Measurements from ENCODE around the gene NSF. TPM values are rescaled to one million over a fixed set of nuclear protein-coding genes. Genes with fewer than 3 reads are reported as not detected.
"Not testable (repeated sequence)": the region's sequence is repeated elsewhere in the genome, so short reads cannot be mapped to it uniquely, and the experiment has no call there.

NSF gene
- polyA plus RNA-seq, 2 of the 4 experiments (the other 2 are of a cell fraction) = 30.1 to 63.1 TPM

GRCh38 chr17:46591332-46591731 is 863 bp downstream of the NSF start:
- H3K4me2 ChIP-seq; H3K4me3 ChIP-seq; H3K9me3 ChIP-seq; POLR2A ChIA-PET; H3K27ac ChIP-seq; H3K4me1 ChIP-seq; CTCF ChIA-PET; FAIRE-seq; DNase-seq (ENCODE audit: low read depth in 1 of 2, low spot score in 1 of 2): not testable (repeated sequence)
- no CpG with 5 or more reads among the region's 7 CpGs for WGBS (ENCODE audit: missing lambda C conversion rate)
- peak; percentile 83 to 89 for ATAC-seq

- FAIRE-seq; CTCF ChIA-PET; ATAC-seq; DNase-seq (ENCODE audit: low read depth in 1 of 2, low spot score in 1 of 2); POLR2A ChIA-PET; H3K4me2 ChIP-seq; H3K27ac ChIP-seq; H3K4me1 ChIP-seq; H3K9me3 ChIP-seq; H3K4me3 ChIP-seq: not testable (repeated sequence)
- WGBS (ENCODE audit: missing lambda C conversion rate) = 66% methylated on average over 3 of the region's 3 CpGs
These were observed 8.0 kb downstream of the NSF start for GRCh38 chr17:46598344-46598931.

GRCh38 chr17:46600767-46601166 is 10.3 kb downstream of the NSF start:
- H3K27ac ChIP-seq; ATAC-seq; H3K4me2 ChIP-seq; DNase-seq (ENCODE audit: low read depth in 1 of 2, low spot score in 1 of 2); CTCF ChIA-PET; H3K9me3 ChIP-seq; POLR2A ChIA-PET; H3K4me1 ChIP-seq; H3K4me3 ChIP-seq: not testable (repeated sequence)
- no CpG with 5 or more reads among the region's 3 CpGs for WGBS (ENCODE audit: missing lambda C conversion rate)
- FAIRE-seq = peak; percentile 13

GRCh38 chr17:46603125-46603524 is 12.7 kb downstream of the NSF start:
- H3K4me3 ChIP-seq; CTCF ChIA-PET; DNase-seq (ENCODE audit: low read depth in 1 of 2, low spot score in 1 of 2); H3K27ac ChIP-seq; H3K9me3 ChIP-seq; ATAC-seq; H3K4me1 ChIP-seq; POLR2A ChIA-PET; H3K4me2 ChIP-seq; FAIRE-seq: not testable (repeated sequence)

- POLR2A ChIA-PET; H3K4me2 ChIP-seq; H3K27ac ChIP-seq; ATAC-seq; DNase-seq (ENCODE audit: low read depth in 1 of 2, low spot score in 1 of 2); FAIRE-seq; H3K4me1 ChIP-seq; CTCF ChIA-PET; H3K4me3 ChIP-seq; H3K9me3 ChIP-seq: not testable (repeated sequence)
- 100% methylated on average over 1 of the region's 2 CpGs for WGBS (ENCODE audit: missing lambda C conversion rate)
These were observed 20.8 kb downstream of the NSF start for GRCh38 chr17:46611304-46611703.

- H3K4me2 ChIP-seq; CTCF ChIA-PET; POLR2A ChIA-PET; H3K4me3 ChIP-seq; ATAC-seq; H3K4me1 ChIP-seq; H3K27ac ChIP-seq; H3K9me3 ChIP-seq; FAIRE-seq; DNase-seq (ENCODE audit: low read depth in 1 of 2, low spot score in 1 of 2): not testable (repeated sequence)
- no CpG with 5 or more reads among the region's 1 CpG for WGBS (ENCODE audit: missing lambda C conversion rate)
These were observed 23.4 kb downstream of the NSF start for GRCh38 chr17:46613876-46614275.

GRCh38 chr17:46617121-46617520 is 26.7 kb downstream of the NSF start:
- H3K4me3 ChIP-seq; H3K27ac ChIP-seq; H3K9me3 ChIP-seq; CTCF ChIA-PET; POLR2A ChIA-PET; H3K4me1 ChIP-seq; DNase-seq (ENCODE audit: low read depth in 1 of 2, low spot score in 1 of 2); FAIRE-seq; H3K4me2 ChIP-seq; ATAC-seq: not testable (repeated sequence)
- WGBS (ENCODE audit: missing lambda C conversion rate) = no CpG with 5 or more reads among the region's 3 CpGs

- not testable (repeated sequence) for ATAC-seq
- WGBS (ENCODE audit: missing lambda C conversion rate) = no CpG with 5 or more reads among the region's 1 CpG
These were observed 28.5 kb downstream of the NSF start for GRCh38 chr17:46618975-46619374.

GRCh38 chr17:46623790-46624189 is 33.3 kb downstream of the NSF start:
- H3K9me3 ChIP-seq; H3K4me2 ChIP-seq; ATAC-seq; DNase-seq (ENCODE audit: low read depth in 1 of 2, low spot score in 1 of 2); H3K27ac ChIP-seq; CTCF ChIA-PET; H3K4me3 ChIP-seq; POLR2A ChIA-PET; H3K4me1 ChIP-seq; FAIRE-seq: not testable (repeated sequence)
- no CpG with 5 or more reads among the region's 2 CpGs for WGBS (ENCODE audit: missing lambda C conversion rate)

More at GRCh38 chr17:46618975-46619374, 28.5 kb downstream of the NSF start:
- FAIRE-seq; CTCF ChIA-PET; H3K4me2 ChIP-seq; H3K9me3 ChIP-seq; H3K4me3 ChIP-seq; POLR2A ChIA-PET; DNase-seq (ENCODE audit: low read depth in 1 of 2, low spot score in 1 of 2); H3K27ac ChIP-seq; H3K4me1 ChIP-seq: not testable (repeated sequence)

GRCh38 chr17:46624726-46625125 is 34.3 kb downstream of the NSF start:
- CTCF ChIA-PET; H3K27ac ChIP-seq; H3K4me1 ChIP-seq; POLR2A ChIA-PET; H3K9me3 ChIP-seq; FAIRE-seq; H3K4me3 ChIP-seq; ATAC-seq; H3K4me2 ChIP-seq; DNase-seq (ENCODE audit: low read depth in 1 of 2, low spot score in 1 of 2): not testable (repeated sequence)
- WGBS (ENCODE audit: missing lambda C conversion rate) = no CpG with 5 or more reads among the region's 5 CpGs

- ATAC-seq; H3K4me3 ChIP-seq; H3K9me3 ChIP-seq; H3K27ac ChIP-seq; DNase-seq (ENCODE audit: low read depth in 1 of 2, low spot score in 1 of 2); H3K4me2 ChIP-seq; POLR2A ChIA-PET; CTCF ChIA-PET; H3K4me1 ChIP-seq: not testable (repeated sequence)
- peak; percentile 49 for FAIRE-seq
- 80% methylated on average over 1 of the region's 2 CpGs for WGBS (ENCODE audit: missing lambda C conversion rate)
These were observed 37.0 kb downstream of the NSF start for GRCh38 chr17:46627452-46627851.

- WGBS (ENCODE audit: missing lambda C conversion rate) = no CpG with 5 or more reads among the region's 5 CpGs
- FAIRE-seq; H3K4me3 ChIP-seq; H3K9me3 ChIP-seq; H3K27ac ChIP-seq; DNase-seq (ENCODE audit: low read depth in 1 of 2, low spot score in 1 of 2); ATAC-seq; H3K4me2 ChIP-seq; POLR2A ChIA-PET; CTCF ChIA-PET; H3K4me1 ChIP-seq: not testable (repeated sequence)
These were observed 38.4 kb downstream of the NSF start for GRCh38 chr17:46628753-46629436.
